GM12865 (cell line): ENCODE data around the gene LMF1.
A peak's percentile ranks its signal among the peaks of the same experiment; 100 is the strongest.

Experiments used
- DNase-seq: peaks from one replicate; pipeline ENCODE4 v3.0.0; 2010; ENCODE audit warnings: low read depth
- H3K4me3 ChIP-seq: 2 replicates; pipeline ENCODE4 v1.5.1; 2011; ENCODE audit warnings: mild to moderate bottlenecking, low read depth, low read length, control low read depth
- CTCF ChIP-seq: IDR thresholded peaks from 2 replicates; pipeline ENCODE4 v1.5.1; 2011; ENCODE audit warnings: low read length, control low read depth, low read depth, inconsistent platforms; ENCODE audit not compliant: insufficient read depth; ENCODE audit errors: missing control alignments

LMF1 gene

GRCh38 chr16:817001-817906 is 153.5 kb downstream of the LMF1 start:
- no peak for TF ChIP-seq CTCF
- no peak for DNase-seq
- no peak overlapping the region for H3K4me3 ChIP-seq

- no peak for DNase-seq
- no peak for TF ChIP-seq CTCF
- no peak overlapping the region for H3K4me3 ChIP-seq
Measured at GRCh38 chr16:815861-816260, 154.9 kb downstream of the LMF1 start.

- H3K4me3 ChIP-seq, result no peak overlapping the region
- peak; percentile 17 for DNase-seq
- no peak for TF ChIP-seq CTCF
Measured at GRCh38 chr16:814974-815373, 155.8 kb downstream of the LMF1 start.

- DNase-seq, result no peak
- no peak overlapping the region for H3K4me3 ChIP-seq
- TF ChIP-seq CTCF, result no peak
Measured at GRCh38 chr16:813916-814412, 156.8 kb downstream of the LMF1 start.

- peak; percentile 59 for TF ChIP-seq CTCF
- H3K4me3 ChIP-seq, result no peak overlapping the region
- DNase-seq, result peak; percentile 38
Measured at GRCh38 chr16:813204-813915, 157.4 kb downstream of the LMF1 start.

GRCh38 chr16:808085-808386 is 162.7 kb downstream of the LMF1 start:
- no peak for DNase-seq
- TF ChIP-seq CTCF, result no peak
- H3K4me3 ChIP-seq, result peak overlapping the region; percentile 72
